ENCODE measurements around the gene IMPG2.

- TF ChIP-seq CTCF (IDR thresholded peaks at IDR 0.05): no peak
- TF ChIP-seq, protein P1, sequence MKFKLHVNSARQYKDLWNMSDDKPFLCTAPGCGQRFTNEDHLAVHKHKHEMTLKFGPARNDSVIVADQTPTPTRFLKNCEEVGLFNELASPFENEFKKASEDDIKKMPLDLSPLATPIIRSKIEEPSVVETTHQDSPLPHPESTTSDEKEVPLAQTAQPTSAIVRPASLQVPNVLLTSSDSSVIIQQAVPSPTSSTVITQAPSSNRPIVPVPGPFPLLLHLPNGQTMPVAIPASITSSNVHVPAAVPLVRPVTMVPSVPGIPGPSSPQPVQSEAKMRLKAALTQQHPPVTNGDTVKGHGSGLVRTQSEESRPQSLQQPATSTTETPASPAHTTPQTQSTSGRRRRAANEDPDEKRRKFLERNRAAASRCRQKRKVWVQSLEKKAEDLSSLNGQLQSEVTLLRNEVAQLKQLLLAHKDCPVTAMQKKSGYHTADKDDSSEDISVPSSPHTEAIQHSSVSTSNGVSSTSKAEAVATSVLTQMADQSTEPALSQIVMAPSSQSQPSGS (CRISPR knock-in tag; IDR thresholded peaks at IDR 0.05; ENCODE audit: borderline replicate concordance, low read depth): no peak
- no peak for TF ChIP-seq SP1 (CRISPR knock-in tag; conservative IDR thresholded peaks at IDR 0.05)
- TF ChIP-seq PREB (CRISPR knock-in tag; IDR thresholded peaks at IDR 0.05; ENCODE audit: borderline replicate concordance): no peak
- no peak for TF ChIP-seq ZNF512 (CRISPR knock-in tag; IDR thresholded peaks at IDR 0.05; ENCODE audit: borderline replicate concordance)
- TF ChIP-seq TP53 (CRISPR knock-in tag; IDR thresholded peaks at IDR 0.05): no peak
- TF ChIP-seq, protein P2, sequence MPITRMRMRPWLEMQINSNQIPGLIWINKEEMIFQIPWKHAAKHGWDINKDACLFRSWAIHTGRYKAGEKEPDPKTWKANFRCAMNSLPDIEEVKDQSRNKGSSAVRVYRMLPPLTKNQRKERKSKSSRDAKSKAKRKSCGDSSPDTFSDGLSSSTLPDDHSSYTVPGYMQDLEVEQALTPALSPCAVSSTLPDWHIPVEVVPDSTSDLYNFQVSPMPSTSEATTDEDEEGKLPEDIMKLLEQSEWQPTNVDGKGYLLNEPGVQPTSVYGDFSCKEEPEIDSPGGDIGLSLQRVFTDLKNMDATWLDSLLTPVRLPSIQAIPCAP (CRISPR knock-in tag; IDR thresholded peaks at IDR 0.05): no peak
- no peak for TF ChIP-seq ELF4 (CRISPR knock-in tag; IDR thresholded peaks at IDR 0.05; ENCODE audit: low read depth)
- no peak for TF ChIP-seq RELA (CRISPR knock-in tag; IDR thresholded peaks at IDR 0.05; ENCODE audit: borderline replicate concordance)
- TF ChIP-seq, protein P3, sequence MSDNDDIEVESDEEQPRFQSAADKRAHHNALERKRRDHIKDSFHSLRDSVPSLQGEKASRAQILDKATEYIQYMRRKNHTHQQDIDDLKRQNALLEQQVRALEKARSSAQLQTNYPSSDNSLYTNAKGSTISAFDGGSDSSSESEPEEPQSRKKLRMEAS (CRISPR knock-in tag; IDR thresholded peaks at IDR 0.05): no peak
- TF ChIP-seq, protein P4, sequence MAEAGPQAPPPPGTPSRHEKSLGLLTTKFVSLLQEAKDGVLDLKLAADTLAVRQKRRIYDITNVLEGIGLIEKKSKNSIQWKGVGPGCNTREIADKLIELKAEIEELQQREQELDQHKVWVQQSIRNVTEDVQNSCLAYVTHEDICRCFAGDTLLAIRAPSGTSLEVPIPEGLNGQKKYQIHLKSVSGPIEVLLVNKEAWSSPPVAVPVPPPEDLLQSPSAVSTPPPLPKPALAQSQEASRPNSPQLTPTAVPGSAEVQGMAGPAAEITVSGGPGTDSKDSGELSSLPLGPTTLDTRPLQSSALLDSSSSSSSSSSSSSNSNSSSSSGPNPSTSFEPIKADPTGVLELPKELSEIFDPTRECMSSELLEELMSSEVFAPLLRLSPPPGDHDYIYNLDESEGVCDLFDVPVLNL (CRISPR knock-in tag; IDR thresholded peaks at IDR 0.05; ENCODE audit: borderline replicate concordance, low read depth): no peak
Observed at GRCh38 chr3:101281521-101282030, 38.8 kb downstream of the IMPG2 start.
